Endodermal cell (in vitro differentiated cells): Measurements from ENCODE around the gene ELANE. TPM values are rescaled to one million over a fixed set of nuclear protein-coding genes. Genes with fewer than 3 reads are reported as not detected.
A peak's percentile ranks its signal among the peaks of the same experiment; 100 is the strongest.

Experiments used
- DNase-seq: peaks from one replicate; pipeline ENCODE4 v3.0.0-alpha.2; 2017
- H3K27ac ChIP-seq: 2 replicates; pipeline ENCODE4 v1.5.1; 2013; ENCODE audit warnings: mild to moderate bottlenecking, low read depth, low read length, moderate library complexity
- H3K27me3 ChIP-seq: 2 replicates; pipeline ENCODE4 v1.6.1; 2013; ENCODE audit warnings: mild to moderate bottlenecking, low read length, moderate library complexity; ENCODE audit not compliant: insufficient read depth, control insufficient read depth, poor library complexity, severe bottlenecking
- H3K36me3 ChIP-seq: 2 replicates; pipeline ENCODE4 v1.7.0; 2013; ENCODE audit warnings: mild to moderate bottlenecking, low read length, moderate library complexity; ENCODE audit not compliant: control insufficient read depth, insufficient read depth
- H3K4me1 ChIP-seq: one replicate; pipeline ENCODE4 v1.7.0; 2013; ENCODE audit warnings: low read length; ENCODE audit not compliant: control insufficient read depth, insufficient read depth
- H3K4me3 ChIP-seq: 2 replicates; pipeline ENCODE4 v1.5.1; 2013; ENCODE audit warnings: mild to moderate bottlenecking, low read length, moderate library complexity
- H3K9ac ChIP-seq: 2 replicates; pipeline ENCODE4 v1.6.1; 2013; ENCODE audit warnings: mild to moderate bottlenecking, low read length, moderate library complexity; ENCODE audit not compliant: poor library complexity, severe bottlenecking; ENCODE audit errors: extremely low read depth
- H3K9me3 ChIP-seq: 2 replicates; pipeline ENCODE4 v1.6.1; 2013; ENCODE audit warnings: mild to moderate bottlenecking, low read length, moderate library complexity; ENCODE audit not compliant: control insufficient read depth
- H3K27ac Mint-ChIP-seq: 2 replicates; pipeline ENCODE4 v1.8.0; 2020; ENCODE audit warnings: mixed read lengths
- H3K27me3 Mint-ChIP-seq: 2 replicates; pipeline ENCODE4 v1.8.0; 2021; ENCODE audit warnings: mild to moderate bottlenecking, mixed read lengths; ENCODE audit not compliant: insufficient read depth
- H3K36me3 Mint-ChIP-seq: 2 replicates; pipeline ENCODE4 v1.8.0; 2020; ENCODE audit warnings: low read depth, mixed read lengths
- H3K4me1 Mint-ChIP-seq: 2 replicates; pipeline ENCODE4 v1.8.0; 2020; ENCODE audit warnings: mixed read lengths
- H3K4me3 Mint-ChIP-seq: 2 replicates; pipeline ENCODE4 v1.8.0; 2020; ENCODE audit warnings: mild to moderate bottlenecking, moderate library complexity, mixed read lengths
- H3K9me3 Mint-ChIP-seq: 2 replicates; pipeline ENCODE4 v1.8.0; 2020; ENCODE audit warnings: mild to moderate bottlenecking, mixed read lengths
- CTCF ChIP-seq: fragments of 200-600 bp; sonication (generic); conservative IDR thresholded peaks from 2 replicates; pipeline ENCODE4 v1.5.0; 2021; ENCODE audit warnings: antibody characterized with exemption, mild to moderate bottlenecking
- WGBS, 2 experiments: methylation state at CpG; one replicate each; pipeline versions ENCODE4 v1.1.5 to v1.1.7; 2013; ENCODE audit warnings: missing lambda C conversion rate in 2 of 2, mixed read lengths in 1 of 2; ENCODE audit not compliant: insufficient coverage in 1 of 2, insufficient read length in 1 of 2; 5-methylcytosine and 5-hydroxymethylcytosine counted together
- total RNA-seq, 2 donors: library from RNA; stranded (reverse); fragmentation: NEBNext Ultra II Directional in 1 of 2; extraction: Animal tissue kit (Norgen Biotek cat#: 25700) in 1 of 2; gene quantifications; 2 replicates in 1 of 2; 3 replicates in 1 of 2; pipeline ENCODE4 v1.2.1, GENCODE V29; 2021

Gene ELANE
- total RNA-seq, 2 donors from 2014 or later = not detected

- Histone ChIP-seq H3K27me3 (peaks cover 31% of the 10 kb centered on the region), H3K4me3 (no peak overlapping the region), H3K9me3 (no peaks in the 10 kb centered on the region), H3K9ac (no peak overlapping the region), H3K36me3 (no peaks in the 10 kb centered on the region), H3K4me1 (no peaks in the 10 kb centered on the region), H3K27ac (no peak overlapping the region)
- peak; percentile 77 for DNase-seq
- no peaks in the 10 kb centered on the region for H3K36me3 Mint-ChIP-seq
- H3K4me1 Mint-ChIP-seq = no peaks in the 10 kb centered on the region
- H3K27me3 Mint-ChIP-seq = peaks cover 46% of the 10 kb centered on the region
- no peak overlapping the region for H3K4me3 Mint-ChIP-seq
- TF ChIP-seq CTCF = peak; percentile 58
- no peak overlapping the region for H3K27ac Mint-ChIP-seq
- WGBS, 2 experiments = 9 to 11% methylated on average over 31 to 46 of the region's 46 CpGs
- H3K9me3 Mint-ChIP-seq = no peaks in the 10 kb centered on the region
Measured at GRCh38 chr19:843180-843835, 8.8 kb upstream of the ELANE start.

GRCh38 chr19:843836-844545 is 8.1 kb upstream of the ELANE start:
- H3K27me3 Mint-ChIP-seq = peaks cover 49% of the 10 kb centered on the region
- Histone ChIP-seq H3K9me3 (no peaks in the 10 kb centered on the region), H3K27ac (no peak overlapping the region), H3K36me3 (no peaks in the 10 kb centered on the region), H3K4me1 (no peaks in the 10 kb centered on the region), H3K4me3 (no peak overlapping the region), H3K9ac (no peak overlapping the region), H3K27me3 (peaks cover 31% of the 10 kb centered on the region)
- 15 to 18% methylated on average over 17 to 43 of the region's 70 CpGs for WGBS, 2 experiments
- no peak overlapping the region for H3K27ac Mint-ChIP-seq
- H3K36me3 Mint-ChIP-seq = no peaks in the 10 kb centered on the region
- H3K9me3 Mint-ChIP-seq = no peaks in the 10 kb centered on the region
- no peaks in the 10 kb centered on the region for H3K4me1 Mint-ChIP-seq
- no peak for TF ChIP-seq CTCF
- DNase-seq = no peak
- H3K4me3 Mint-ChIP-seq = no peak overlapping the region

- no peak overlapping the region for H3K27ac Mint-ChIP-seq
- no peak for TF ChIP-seq CTCF
- H3K4me1 Mint-ChIP-seq = no peaks in the 10 kb centered on the region
- Histone ChIP-seq H3K27me3 (peaks cover 31% of the 10 kb centered on the region), H3K4me3 (no peak overlapping the region), H3K9me3 (no peaks in the 10 kb centered on the region), H3K9ac (no peak overlapping the region), H3K36me3 (no peaks in the 10 kb centered on the region), H3K27ac (no peak overlapping the region), H3K4me1 (no peaks in the 10 kb centered on the region)
- H3K27me3 Mint-ChIP-seq = peaks cover 49% of the 10 kb centered on the region
- 55 to 69% methylated on average over 6 to 11 of the region's 11 CpGs for WGBS, 2 experiments
- H3K36me3 Mint-ChIP-seq = no peaks in the 10 kb centered on the region
- no peaks in the 10 kb centered on the region for H3K9me3 Mint-ChIP-seq
- no peak for DNase-seq
- no peak overlapping the region for H3K4me3 Mint-ChIP-seq
Measured at GRCh38 chr19:844546-844971, 7.5 kb upstream of the ELANE start.
